GM18507 (cell line): ENCODE results near the gene ADARB2.

ENCODE experiments used
- DNase-seq: peaks from one replicate; pipeline ENCODE4 v3.0.0; 2011; ENCODE audit warnings: low read depth; ENCODE audit not compliant: insufficient read length; ENCODE audit errors: extremely low spot score
- FAIRE-seq: peaks from 2 replicates; lab custom pipeline; 2011; peaks lifted over from hg19 to GRCh38; lab: Jason Lieb, UNC

The ADARB2 gene

DNA sequence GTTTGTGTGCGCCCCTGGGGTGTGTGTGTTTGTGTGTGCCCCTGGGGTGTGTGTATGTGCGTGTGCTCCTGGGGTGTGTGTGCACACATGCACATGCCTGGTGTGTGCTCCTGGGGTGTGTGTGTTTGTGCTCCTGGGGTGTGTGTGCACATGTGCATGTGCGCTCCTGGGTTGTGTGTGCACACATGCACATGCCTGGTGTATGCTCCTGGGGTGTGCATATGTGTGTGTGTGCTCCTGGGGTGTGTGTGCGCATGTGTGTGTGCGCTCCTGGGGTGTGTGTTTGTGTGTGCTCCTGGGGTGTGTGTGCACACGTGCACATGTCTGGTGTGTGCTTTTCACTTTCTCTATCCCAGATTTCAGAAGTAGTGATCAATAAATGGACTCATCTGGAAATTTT, 360.1 kb downstream of the ADARB2 start:
- no peak for DNase-seq
- no peak for FAIRE-seq

DNA sequence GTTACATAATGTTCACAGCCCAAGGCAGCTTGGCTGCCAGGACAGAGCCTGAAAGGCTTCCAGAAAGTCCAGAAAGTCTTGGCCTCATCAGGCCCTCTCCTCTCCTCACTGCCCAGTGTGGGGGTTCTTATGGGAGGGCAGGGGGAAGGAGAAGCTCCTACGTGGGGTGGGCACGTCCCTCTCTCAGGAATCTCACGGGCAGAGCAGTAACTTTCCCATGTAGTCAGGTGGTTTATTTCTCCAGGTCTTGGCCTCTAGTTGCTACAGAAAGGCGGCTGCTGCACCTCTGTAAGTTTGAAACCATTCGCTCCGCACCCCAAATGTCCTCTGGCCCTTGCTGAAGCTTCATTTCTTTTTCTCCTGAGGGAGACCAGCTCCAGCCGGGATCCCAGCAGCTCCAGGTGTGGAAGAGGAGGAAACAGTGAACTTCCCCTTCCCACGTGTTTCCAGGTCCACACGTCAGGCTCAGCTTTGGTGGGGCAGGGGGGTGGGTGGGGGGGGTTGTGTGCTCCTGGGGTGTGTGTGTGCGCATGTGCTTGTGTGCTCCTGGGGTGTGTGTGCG, 360.9 kb downstream of the ADARB2 start:
- FAIRE-seq = no peak
- no peak for DNase-seq

DNA sequence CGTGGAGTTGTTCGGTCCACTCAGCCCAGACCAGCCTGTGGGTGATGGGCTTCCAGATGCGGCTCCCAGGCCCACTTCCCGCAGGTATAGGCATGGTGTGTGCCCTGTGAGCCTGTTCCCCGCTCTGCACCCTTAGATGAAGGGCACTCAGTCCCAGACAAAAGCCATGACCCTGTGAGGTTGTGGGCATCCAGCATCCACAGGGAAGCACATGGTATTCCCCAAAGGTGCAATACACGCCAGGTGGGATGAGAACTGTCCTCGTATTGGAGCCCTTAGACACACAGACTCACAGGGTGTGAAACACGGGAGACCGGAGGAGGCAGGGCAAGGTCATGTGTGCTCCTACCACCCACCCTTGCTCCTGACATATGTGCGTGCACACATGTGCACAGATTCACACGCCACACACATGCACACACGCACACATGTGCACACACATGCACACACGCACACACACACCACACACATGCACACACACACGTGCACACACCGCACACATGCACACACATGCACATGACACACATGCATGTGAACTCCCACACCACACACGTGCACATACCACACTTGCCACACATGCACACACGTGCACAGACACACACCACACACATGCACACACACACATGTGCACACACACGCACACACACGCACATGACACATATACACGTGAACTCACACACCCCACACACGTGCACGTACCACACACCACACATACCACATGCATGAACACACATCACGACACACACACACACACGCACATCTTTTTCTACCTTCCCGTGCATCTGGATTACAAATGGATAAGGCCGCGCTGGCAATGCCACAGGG, 361.8 kb downstream of the ADARB2 start:
- DNase-seq (no peak), FAIRE-seq (no peak)

DNA sequence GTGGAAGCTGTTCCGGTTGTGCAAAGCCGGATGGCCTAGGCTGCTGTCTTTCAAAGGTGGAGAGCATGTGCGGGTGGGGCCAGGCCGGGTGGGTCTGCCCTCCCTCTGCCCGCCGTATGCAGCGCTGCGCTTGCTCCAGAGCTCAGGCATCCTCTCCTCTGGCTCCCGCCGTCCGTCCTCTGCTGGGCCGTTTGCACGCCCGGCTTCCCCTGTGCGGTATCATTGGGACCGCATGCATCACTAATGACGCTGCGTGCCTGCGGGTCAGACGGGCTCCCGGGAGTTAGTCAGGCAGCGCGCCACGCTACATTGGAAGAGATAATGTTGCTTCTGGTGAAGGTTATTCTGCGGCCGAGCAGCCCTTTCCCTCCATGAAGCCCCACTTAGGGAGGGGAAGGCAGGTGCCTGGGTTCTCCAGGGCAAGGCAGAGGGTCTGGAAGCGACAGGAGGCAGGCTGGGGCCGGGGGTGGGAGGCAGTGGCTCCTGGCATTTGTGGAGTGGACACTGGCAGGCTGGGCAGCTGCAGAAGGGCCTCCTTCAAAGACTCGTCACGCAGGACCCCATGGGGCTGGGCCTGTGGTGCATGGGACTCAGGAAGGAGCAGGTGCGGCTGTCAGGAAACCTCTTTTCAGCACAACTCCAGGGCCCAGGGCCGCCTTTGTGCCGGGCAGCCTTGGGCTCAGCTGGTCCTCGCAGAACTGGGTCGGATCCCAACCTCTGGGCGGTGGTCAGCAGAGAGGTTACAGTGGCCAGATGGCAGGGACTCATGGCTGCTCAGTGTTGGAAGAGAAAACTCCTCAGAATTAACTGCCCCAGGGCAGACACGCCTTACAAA, 362.6 kb downstream of the ADARB2 start:
- FAIRE-seq = no peak
- no peak for DNase-seq

DNA sequence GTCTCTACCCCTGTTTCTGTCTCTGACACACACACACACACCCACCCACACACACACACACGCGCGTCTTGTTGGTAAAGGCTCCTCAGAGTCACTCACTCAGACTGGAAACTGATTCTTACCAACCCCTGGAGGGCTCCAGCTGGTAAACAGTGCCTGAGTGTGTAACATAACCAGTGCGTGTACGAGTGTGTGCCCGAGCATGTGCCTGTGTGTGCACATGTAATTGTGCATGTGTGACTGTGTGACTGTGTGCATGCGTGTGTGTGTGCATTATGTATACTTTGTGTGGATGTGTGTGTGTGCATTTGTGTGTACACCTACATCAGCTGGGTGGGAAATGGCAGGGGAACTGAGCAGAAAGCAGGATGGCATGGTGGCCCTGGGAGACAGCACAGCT, 364.0 kb downstream of the ADARB2 start:
- DNase-seq (no peak), FAIRE-seq (no peak)

DNA sequence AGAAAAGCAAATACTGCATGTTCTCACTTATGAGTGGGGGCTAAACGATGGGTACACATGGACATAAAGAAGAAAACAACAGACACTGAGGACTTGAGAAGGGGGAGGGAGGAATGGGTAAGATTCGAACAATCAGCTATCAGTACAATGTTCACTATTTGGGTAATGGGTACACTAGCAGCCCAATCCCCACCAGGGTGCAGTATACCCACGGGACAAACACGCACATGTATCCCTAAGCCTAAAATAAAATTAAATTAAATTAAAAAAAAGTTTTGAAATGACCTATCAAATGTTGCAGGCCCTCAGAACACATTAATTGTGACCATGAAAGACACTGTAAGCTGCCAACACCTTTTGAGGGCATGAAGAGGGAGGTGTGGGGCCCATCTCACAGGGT, 365.1 kb downstream of the ADARB2 start:
- DNase-seq = no peak
- no peak for FAIRE-seq

DNA sequence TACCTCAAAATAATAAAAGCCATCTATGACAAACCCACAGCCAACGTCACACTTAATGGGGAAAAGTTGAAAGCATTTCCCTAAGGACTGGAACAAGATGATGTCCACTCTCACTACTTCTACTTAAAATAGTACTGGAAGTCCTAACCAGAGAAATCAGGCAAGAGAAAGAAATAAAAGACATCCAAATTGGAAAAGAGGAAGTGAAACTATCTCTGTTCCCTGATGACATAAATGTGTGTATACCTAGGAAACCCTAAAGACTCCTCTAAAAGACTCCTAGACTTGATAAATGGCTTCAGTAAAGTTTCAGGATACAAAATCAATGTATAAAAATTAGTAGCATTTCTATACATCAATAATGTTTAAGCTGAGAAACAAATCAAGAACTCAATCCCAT, 367.0 kb downstream of the ADARB2 start:
- DNase-seq = no peak
- no peak for FAIRE-seq

DNA sequence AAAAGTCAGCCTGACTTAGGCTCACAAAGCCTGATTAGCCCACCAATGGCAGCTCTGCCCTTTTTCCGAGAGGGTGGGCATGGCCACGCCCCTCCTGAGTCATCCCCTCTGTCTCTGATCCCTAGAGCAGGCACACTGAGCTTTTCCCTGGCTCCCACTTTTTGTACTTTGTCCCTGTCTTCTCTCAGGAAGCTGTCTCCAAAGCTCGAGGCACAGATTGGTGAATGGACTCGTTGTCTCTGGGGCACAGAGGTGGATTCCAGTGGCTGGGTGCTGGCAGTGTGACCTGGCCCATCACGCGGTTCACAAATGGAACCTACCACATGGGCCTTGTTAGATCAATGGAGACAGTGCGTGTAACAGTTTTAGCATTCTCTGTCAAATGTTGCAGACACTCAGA, 367.7 kb downstream of the ADARB2 start:
- FAIRE-seq = no peak

DNA sequence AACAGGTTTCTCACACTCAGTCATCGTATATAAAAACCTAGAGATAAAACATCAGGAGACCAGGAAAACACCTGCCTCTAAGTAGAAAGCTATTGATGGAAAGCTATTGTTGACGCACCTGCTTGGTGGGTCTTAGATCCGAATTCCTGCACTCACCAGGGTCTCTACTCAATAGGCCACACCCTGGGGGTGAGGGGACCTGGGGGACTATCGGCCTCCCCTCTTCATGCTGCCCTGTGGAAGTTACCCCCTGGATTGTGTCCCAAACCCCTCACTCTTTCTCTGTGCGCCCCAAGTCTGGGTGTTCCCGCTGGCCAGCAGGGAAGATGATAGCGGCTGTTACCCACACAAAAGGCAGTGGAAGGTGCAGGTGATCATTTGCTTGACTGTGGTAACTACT, 368.1 kb downstream of the ADARB2 start:
- no peak for DNase-seq
- FAIRE-seq = no peak

More for the DNA sequence above, 367.7 kb downstream of the ADARB2 start:
- DNase-seq = no peak

DNA sequence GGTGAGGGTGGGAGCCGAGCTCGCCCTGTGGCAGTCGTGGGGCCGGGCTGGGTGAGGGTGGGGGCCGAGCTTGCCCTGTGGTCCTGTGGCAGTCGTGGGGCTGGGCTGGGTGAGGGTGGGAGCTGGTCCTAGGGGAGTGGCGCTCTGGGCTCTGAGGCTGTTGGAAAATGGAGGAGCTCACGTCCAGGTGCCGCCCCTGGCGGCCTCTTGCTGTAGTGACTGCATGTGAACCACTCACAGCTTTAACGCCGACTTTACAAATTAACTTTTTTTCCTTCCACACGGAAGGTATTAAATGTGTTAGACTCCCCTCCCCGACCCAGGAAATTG, 368.5 kb downstream of the ADARB2 start:
- no peak for FAIRE-seq
- no peak for DNase-seq

DNA sequence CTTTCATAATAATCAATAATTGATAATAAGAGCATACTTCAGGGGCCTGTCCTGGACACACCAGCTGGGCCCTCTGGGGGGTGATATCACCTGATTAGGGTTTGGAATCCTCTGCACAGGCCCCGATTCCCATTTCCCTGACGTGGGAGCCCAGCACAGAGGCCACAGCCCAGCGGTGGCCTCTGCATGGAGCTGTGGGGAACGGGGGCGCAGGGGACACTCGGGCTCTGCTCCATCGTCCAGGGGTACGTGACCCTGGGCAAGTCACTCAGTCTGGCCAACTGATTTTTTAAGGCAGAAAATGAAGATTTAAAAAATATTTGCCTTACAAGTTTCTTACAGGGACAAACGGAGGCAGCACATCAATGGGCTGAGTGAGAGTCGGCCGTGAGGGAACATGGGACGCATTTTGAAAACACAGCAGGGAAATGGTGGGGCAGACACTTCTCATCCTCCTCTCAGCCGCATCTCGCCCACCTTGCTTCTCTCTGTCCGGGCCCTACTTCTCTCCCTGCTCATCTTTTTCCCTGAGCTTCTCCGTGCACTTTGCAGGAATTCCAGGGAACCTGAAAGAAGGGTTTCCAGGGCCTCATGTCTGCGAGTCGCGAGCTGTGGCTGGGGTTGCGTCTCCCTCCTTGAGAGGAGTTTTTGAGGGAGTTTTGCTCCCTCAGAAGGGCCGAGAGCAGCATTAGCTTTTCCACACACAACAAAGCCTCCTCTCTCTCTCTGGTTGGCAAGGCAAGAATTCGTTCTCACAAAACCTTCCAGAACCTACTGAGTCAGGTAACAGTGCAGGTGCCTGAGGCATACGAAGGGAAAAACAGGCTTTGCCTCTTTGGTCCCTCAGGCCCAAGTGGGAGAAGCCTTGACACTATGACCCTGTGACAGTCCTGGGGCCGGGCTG, 369.1 kb downstream of the ADARB2 start:
- FAIRE-seq (no peak), DNase-seq (no peak)

DNA sequence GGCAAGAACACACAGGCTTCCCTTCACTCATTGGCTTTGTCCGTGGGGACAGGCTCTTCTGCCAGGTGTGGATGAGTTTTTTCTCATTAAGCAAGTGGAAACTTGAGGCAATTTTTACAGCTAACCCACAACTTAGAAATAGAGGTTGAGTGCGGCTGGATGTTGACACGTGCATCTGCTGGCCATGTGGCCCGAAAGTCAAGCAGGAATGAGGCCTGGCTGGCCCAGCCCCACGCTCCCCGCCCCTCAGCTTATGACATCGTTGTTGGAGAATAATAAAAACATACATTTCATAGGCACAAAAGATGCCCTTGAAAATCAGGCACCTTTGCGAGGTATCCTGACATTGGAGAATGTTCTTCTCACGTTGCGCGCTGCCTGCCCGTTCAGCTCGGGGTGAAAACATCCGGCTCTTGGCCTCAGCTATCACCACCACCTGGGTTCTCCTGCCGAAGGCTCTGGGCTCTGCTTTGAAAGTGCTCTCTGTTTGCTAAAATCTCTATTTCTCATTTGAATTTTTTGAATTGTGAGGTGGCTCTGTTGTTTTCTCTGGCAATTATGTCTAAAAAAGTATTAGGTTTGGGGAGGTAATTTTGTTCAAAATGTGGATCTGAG, 370.4 kb downstream of the ADARB2 start:
- no peak for DNase-seq
- no peak for FAIRE-seq

DNA sequence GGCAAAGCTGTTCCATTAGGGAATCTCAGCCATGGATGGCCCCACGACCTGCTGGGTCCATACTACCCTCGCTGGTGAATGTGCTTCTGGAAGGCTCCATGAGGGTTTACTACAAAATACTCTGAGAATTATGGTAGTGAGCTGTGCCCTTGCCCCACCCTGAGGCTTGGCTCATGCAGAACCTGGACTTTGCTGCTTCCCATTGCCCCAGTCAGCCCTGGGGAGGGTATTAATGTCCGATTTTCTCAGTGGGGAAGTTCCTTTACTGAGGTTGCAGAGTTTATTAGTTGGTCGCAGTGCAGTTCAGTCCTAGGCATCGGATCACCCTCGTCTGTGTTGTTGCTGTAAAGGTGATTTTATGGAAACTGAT, 371.0 kb downstream of the ADARB2 start:
- DNase-seq = no peak
- no peak for FAIRE-seq

DNA sequence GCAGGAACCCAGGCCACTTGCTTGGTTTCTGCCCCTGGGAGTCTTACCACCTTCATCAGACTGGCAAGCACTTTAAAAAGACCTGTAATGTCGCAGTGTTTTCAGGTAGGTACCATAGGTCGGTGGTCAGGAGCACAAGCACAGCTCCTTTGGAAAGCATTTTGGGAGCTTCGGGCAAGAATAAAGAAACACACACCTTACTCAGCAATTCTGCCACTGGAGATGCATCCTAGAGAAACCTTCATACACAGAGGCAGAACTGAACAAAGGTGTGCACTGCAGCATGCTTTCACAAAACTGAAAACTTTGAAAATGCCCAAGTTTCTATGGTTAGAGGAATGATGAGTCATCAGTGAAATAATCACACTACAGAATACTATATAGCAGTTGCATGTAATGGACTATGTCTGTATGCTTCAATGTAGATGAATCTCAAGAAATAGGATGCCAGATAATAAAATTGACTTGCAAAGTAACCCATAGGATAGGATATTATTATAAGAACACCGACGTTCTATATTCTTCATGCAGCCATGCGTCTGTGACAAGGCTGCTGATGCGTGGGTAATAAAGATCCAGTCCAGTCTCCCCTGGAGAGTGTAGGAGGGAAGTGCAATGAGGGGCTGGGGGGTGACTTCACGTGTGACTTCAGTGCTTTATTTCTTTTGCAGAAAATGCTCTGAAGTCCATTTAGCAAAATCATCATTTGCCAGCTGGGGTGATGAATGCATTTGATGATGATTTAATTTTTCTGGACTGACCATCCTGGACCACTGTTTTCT, 371.6 kb downstream of the ADARB2 start:
- DNase-seq = no peak
- no peak for FAIRE-seq

DNA sequence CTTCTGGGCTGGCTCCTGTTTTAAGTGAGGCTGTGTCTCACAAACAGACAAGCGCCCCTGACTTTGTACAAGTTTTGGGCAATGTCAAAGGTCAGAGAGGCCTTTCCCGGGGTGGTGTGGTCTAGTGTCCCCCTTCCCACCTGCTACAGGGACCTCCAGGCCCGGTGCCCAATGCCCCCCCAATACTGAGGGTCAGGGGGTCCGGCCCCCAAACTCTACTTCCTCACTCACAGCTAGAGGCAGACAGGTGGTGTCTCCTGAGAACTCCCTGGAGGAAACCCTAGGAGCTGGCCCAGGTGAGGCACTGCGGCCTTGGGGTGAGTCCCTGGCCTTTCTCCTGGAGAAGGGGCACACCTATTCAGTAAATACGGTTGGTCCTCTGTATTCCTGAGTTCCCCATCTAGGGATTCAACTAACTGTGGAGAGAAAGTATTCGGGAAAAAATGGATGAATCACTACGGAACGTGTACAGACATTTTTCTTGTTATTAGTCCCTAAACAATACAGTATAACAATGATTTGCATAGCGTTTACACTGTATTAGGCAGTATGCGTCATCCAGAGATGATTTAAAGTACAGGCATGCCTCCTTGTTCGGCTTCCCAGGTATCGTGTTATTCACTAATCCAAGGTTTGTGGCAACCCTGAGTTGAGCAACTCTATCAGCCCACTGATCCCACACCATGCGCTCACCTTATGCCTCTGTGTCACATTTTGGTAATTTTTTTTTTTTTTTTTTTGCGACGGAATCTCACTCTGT, 373.0 kb downstream of the ADARB2 start:
- no peak for DNase-seq
- no peak for FAIRE-seq

DNA sequence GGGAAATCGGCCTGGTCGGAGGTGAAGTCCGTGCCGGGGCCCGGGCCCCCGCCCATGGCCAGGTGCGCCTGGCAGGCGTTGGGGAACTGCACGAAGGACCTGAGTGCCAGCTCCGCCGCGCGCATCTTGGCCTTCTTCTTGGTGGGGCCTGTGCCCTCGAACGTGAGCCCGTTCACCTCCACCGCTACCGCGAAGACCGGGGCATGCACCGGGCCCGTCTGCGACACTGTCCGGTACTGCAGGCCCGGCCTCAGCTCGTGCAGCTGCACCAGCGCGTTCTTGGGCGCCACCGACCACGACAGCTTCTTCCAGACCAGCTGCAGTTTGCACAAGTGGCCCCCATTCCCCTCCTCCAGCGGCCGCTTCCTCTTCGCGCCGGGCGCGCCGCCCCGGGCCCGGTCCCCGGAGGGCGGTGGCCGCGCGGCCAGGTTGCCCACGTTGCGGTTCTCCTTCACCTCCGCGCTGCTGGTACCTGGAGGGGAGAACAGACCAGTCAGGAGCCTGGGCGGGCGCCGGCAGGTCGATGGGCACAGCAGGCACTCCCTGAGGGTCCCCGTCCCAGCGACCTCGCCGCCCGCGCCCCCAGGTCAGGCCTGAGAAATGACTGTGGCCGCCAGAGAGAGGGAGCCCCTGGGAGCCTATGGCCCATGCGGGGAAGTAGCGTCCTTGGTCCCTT, 373.7 kb downstream of the ADARB2 start:
- FAIRE-seq (no peak), DNase-seq (no peak)

DNA sequence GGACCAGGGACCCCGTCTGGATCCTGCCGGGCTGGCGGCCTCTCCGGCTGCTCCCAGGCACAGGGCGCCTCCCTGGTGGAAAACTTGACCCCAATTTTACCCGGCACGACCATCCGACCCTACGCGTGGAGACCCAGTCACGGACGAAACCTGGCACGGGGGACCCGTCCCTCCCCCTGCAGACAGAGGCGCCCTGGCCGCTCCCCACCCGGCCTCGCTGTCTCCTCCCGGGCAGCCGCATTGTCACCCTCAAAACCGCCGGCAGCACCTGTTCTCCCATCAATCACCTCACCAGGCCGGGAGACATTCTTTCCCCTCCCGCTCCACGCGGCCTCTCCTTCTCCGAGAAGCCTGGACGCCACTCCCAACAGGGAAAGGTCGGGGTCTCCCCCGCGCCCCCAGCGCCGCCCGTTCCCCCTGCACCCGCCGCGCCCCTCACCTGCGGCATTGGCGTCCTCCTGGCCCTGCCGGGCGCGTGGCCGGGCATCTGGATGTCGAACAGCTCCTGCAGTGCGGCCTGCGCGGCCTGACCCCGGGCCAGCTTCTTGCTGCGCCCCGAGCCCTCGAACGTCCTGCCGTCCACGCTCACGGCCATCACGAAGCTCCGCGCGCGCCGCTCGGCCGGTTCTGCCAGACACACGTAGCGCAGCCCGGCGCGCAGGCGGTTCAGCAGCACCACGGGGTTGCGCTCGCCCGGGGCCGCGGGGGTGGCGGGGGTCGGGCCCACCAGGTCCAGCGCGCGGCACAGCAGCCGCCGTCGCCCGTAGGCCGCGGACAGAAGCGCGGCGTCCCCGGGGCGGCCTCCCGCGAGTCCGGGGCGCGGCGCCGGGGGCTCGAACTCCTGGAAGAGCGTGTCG, 374.5 kb downstream of the ADARB2 start:
- no peak for FAIRE-seq
- no peak for DNase-seq
